GM12878 (cell line): ENCODE measurements around the gene RINL. TPM values are rescaled to one million over a fixed set of nuclear protein-coding genes. Genes with fewer than 3 reads are reported as not detected.

Experiments used
- ATAC-seq: fragments of 200-7000 bp; cut with Tn5 transposase; 3 replicates; pipeline ENCODE4 v1.9.1; 2020; ENCODE audit warnings: mild to moderate bottlenecking, moderate library complexity
- BruUV-seq: library from RNA; stranded (reverse); fragments of 400-500 nt; replicated peaks from 2 replicates; lab custom pipeline; 2021; lab: Mats Ljungman, UMichigan
- CTCF ChIA-PET: fragments of 300-600 bp; sonication (Branson Sonifier 250); formaldehyde crosslinking; extraction: SDS; loops from one replicate; lab custom pipeline; 2021; ENCODE audit warnings: inconsistent platforms; lab: Yijun Ruan, JAX
- POLR2A ChIA-PET: fragments of 350-600 bp; formaldehyde crosslinking; extraction: SDS; loops from one replicate; lab custom pipeline; 2021; ENCODE audit warnings: inconsistent platforms; lab: Charles Lee
- RAD21 ChIA-PET: fragments of 300-600 bp; sonication (Branson Sonifier 250); formaldehyde crosslinking; loops from one replicate; lab custom pipeline; 2023; ENCODE audit warnings: antibody characterized with exemption; ENCODE audit not compliant: unreplicated experiment; lab: Charles Lee
- SMC1A ChIA-PET: fragments of 300-600 bp; sonication (Branson Sonifier 250); formaldehyde crosslinking; loops from one replicate; lab custom pipeline; 2023; ENCODE audit not compliant: unreplicated experiment, uncharacterized antibody; lab: Charles Lee
- DNase-seq: peaks from one replicate; pipeline ENCODE4 v3.0.0-alpha.2; 2011; ENCODE audit warnings: low read depth, low spot score
- FAIRE-seq: peaks from 3 replicates; lab custom pipeline; 2011; peaks lifted over from hg19 to GRCh38; lab: Jason Lieb, UNC
- H2AFZ ChIP-seq: 2 replicates; pipeline ENCODE4 v1.6.0; 2011; ENCODE audit warnings: low read depth, low read length, control low read depth; ENCODE audit not compliant: control insufficient read depth
- H3K27ac ChIP-seq: 2 replicates; pipeline ENCODE4 v1.5.1; 2011; ENCODE audit warnings: control low read depth; ENCODE audit not compliant: control insufficient read depth, insufficient read depth
- H3K27me3 ChIP-seq, 2 experiments: replicated peaks in 1 of 2; 2 replicates each; pipeline versions ENCODE4 v1.6.0 to v1.6.1; 2011; ENCODE audit warnings: low read length in 1 of 2; ENCODE audit not compliant: control insufficient read depth in 2 of 2, insufficient read depth in 2 of 2
- H3K36me3 ChIP-seq, 2 experiments: 2 replicates each; pipeline ENCODE4 v1.5.1; 2011; ENCODE audit warnings: low read length in 1 of 2; ENCODE audit not compliant: control insufficient read depth in 2 of 2, insufficient read depth in 2 of 2
- H3K4me1 ChIP-seq: 2 replicates; pipeline ENCODE4 v1.6.1; 2011; ENCODE audit warnings: mild to moderate bottlenecking, low read length, moderate library complexity, mixed read lengths; ENCODE audit not compliant: control insufficient read depth, insufficient read depth
- H3K4me2 ChIP-seq: 2 replicates; pipeline ENCODE4 v1.6.0; 2011; ENCODE audit warnings: control low read depth; ENCODE audit not compliant: control insufficient read depth, insufficient read depth
- H3K4me3 ChIP-seq: fragments of 200-600 bp; sonication (generic); 2 replicates; pipeline ENCODE4 v1.5.1; 2016
- H3K79me2 ChIP-seq: 2 replicates; pipeline ENCODE4 v1.6.0; 2011; ENCODE audit warnings: low read length; ENCODE audit not compliant: control insufficient read depth, insufficient read depth
- H3K9ac ChIP-seq: 2 replicates; pipeline ENCODE4 v1.8.0; 2011; ENCODE audit warnings: low read length, control low read depth, mixed read lengths; ENCODE audit not compliant: control insufficient read depth, insufficient read depth
- H3K9me3 ChIP-seq: replicated peaks from 3 replicates; pipeline ENCODE4 v1.5.1; 2011; ENCODE audit warnings: mild to moderate bottlenecking, low read length; ENCODE audit not compliant: control insufficient read depth, insufficient read depth
- H4K20me1 ChIP-seq: 2 replicates; pipeline ENCODE4 v1.6.0; 2011; ENCODE audit not compliant: control insufficient read depth, insufficient read depth
- ATF7 ChIP-seq: fragments of 450-650 bp; IDR thresholded peaks from 2 replicates; pipeline ENCODE4 v1.6.1; 2016; ENCODE audit warnings: low read depth, mild to moderate bottlenecking
- CHD2 ChIP-seq: IDR thresholded peaks from 2 replicates; pipeline ENCODE4 v1.6.1; 2011; ENCODE audit warnings: low read depth, low read length, improper control_type of control experiment, borderline replicate concordance
- EZH2 ChIP-seq: IDR thresholded peaks from 2 replicates; pipeline ENCODE4 v1.6.1; 2012; ENCODE audit warnings: low read depth, mild to moderate bottlenecking, control low read depth, inconsistent platforms, low read length, borderline replicate concordance; ENCODE audit not compliant: control insufficient read depth
- SMARCA5 ChIP-seq: fragments of 450-650 bp; IDR thresholded peaks from 2 replicates; pipeline ENCODE4 v1.6.1; 2017; ENCODE audit warnings: mild to moderate bottlenecking
- ZSCAN29 ChIP-seq: fragments of 450-650 bp; IDR thresholded peaks from 2 replicates; pipeline ENCODE4 v1.6.1; 2017; ENCODE audit warnings: mild to moderate bottlenecking, moderate library complexity
- WGBS: methylation state at CpG from one replicate; pipeline ENCODE4 v1.1.6; 2016; ENCODE audit warnings: low lambda C conversion rate; ENCODE audit not compliant: insufficient replicate concordance, insufficient coverage; ENCODE audit errors: missing lambda C conversion rate; 5-methylcytosine and 5-hydroxymethylcytosine counted together
- in situ Hi-C: fragments of 300-500 bp; cut with MboI; formaldehyde crosslinking; loops from 9 replicates; pipeline ENCODE4 v1.14.3; 2018; ENCODE audit warnings: mixed read lengths
- intact Hi-C: fragments of 100-400 bp; cut with micrococcal nuclease; formaldehyde crosslinking; loops from one replicate; pipeline ENCODE4 v1.14.2; 2022; ENCODE audit not compliant: unreplicated experiment
- polyA plus RNA-seq, 11 experiments: library from polyadenylated mRNA; depleted of rRNA in 4 of 11; unstranded in 6 of 11; stranded (reverse) in 5 of 11; fragments of >200 nt; fragmentation: Nextera tagmentation in 4 of 11; fragmentation: Illumina TruSeq in 1 of 11; extraction: Ambion mirVana in 4 of 11; extraction: Trizol in 1 of 11; gene quantifications; 1 replicate in 1 of 11; 2 replicates in 10 of 11; pipeline versions ENCODE4 v1.2.1 to v1.2.3, GENCODE V29; 2011 to 2016; ENCODE audit warnings: inconsistent platforms in 2 of 11, missing spikeins in 2 of 11, low read depth in 1 of 11
- total RNA-seq, 4 experiments: library from RNA; depleted of rRNA in 3 of 4; stranded (reverse); fragments of >200 nt in 3 of 4; fragmentation: Illumina TruSeq in 1 of 4; extraction: Trizol in 1 of 4; gene quantifications; 2 replicates each; pipeline versions ENCODE4 v1.2.1 to v1.2.3, GENCODE V29; 2013 to 2021
- TF ChIP-seq, protein P1 (sequence below): fragments of 450-650 bp; IDR thresholded peaks from 2 replicates; pipeline ENCODE4 v1.6.1; 2016; ENCODE audit warnings: mild to moderate bottlenecking

Gene RINL
- total and polyA plus RNA-seq, 10 of the 15 experiments (the other 5 are each of a cell fraction or from before 2014, with no cell fraction given): 14.5 to 64.2 (median 47.6) TPM

GRCh38 chr19:38868551-38868950 is 9.5 kb downstream of the RINL start (continued):
- TF ChIP-seq EZH2 (no peak), ZSCAN29 (no peak), SMARCA5 (no peak), ATF7 (no peak)
- TF ChIP-seq, all 136 proteins: peak for 0

DNA sequence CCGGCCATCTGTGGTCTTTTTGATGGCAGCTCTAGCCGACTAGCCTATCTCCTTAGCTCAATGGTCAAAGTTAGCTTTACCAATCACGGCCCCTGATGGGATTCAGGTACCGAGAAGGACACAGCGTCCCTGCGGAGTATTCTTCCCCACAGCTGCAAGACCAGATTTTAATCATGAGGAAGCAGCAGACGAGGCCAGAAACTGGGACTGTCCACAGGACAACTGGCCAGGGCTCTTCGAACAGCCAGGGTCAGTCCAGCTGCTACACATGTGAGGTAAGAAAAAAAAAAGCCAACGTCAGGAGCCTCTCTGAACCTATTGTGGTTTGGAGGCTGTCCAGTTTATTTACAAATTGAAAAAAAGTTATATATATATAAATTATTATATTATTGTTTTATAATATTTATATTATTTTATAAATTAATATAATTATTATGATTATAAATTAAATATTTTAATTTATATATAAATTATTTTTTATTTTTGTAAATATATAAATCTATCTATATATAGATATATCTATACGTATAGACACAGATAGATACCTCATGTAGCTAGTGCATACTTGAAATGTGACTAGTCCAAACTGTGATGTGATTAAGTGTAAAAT is 10.8 kb downstream of the RINL start:
- TF ChIP-seq, protein P1, sequence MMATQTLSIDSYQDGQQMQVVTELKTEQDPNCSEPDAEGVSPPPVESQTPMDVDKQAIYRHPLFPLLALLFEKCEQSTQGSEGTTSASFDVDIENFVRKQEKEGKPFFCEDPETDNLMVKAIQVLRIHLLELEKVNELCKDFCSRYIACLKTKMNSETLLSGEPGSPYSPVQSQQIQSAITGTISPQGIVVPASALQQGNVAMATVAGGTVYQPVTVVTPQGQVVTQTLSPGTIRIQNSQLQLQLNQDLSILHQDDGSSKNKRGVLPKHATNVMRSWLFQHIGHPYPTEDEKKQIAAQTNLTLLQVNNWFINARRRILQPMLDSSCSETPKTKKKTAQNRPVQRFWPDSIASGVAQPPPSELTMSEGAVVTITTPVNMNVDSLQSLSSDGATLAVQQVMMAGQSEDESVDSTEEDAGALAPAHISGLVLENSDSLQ: no peak
- no peak for TF ChIP-seq CHD2
- ATAC-seq (no peak), DNase-seq (no peak), FAIRE-seq (no peak)
- POLR2A ChIA-PET: interaction anchor here (0.8 to 9.7 kb wide), 4 partner anchors 10 to 18 kb away, joined by 3 to 144 read pairs (median 10); partner anchors contain the start of gene HNRNPL
- no TSS peak for BruUV-seq
- Histone ChIP-seq H3K9me3 (no peaks in the 10 kb centered on the region), H3K9ac (no peak overlapping the region), H3K27ac (no peak overlapping the region), H3K27me3 (no peaks in the 10 kb centered on the region), H4K20me1 (no peaks in the 10 kb centered on the region), H3K4me3 (no peak overlapping the region), H2AFZ (no peak overlapping the region), H3K36me3 (no peaks in the 10 kb centered on the region), H3K4me1 (peaks cover 37% of the 10 kb centered on the region), H3K79me2 (no peaks in the 10 kb centered on the region), H3K4me2 (no peak overlapping the region)
- WGBS: 86% methylated on average over 10 of the region's 10 CpGs
- intact Hi-C loops: loop anchor here (5.0 kb wide), 1 partner anchor 65 kb away; the partner anchor contains the start of genes MRPS12 and SARS2
- RAD21 ChIA-PET: interaction anchor here (1.6 to 4.3 kb wide), 4 partner anchors 10 to 323 kb away, joined by 3 to 34 read pairs (median 10); partner anchors contain the start of genes MRPS12 and SARS2
- SMC1A ChIA-PET: interaction anchor here (1.3 to 4.6 kb wide), 3 partner anchors 10 to 18 kb away, joined by 4 to 39 read pairs (median 15); partner anchors contain the start of gene HNRNPL
- in situ Hi-C loops: loop anchor here (5.0 kb wide), 1 partner anchor 315 kb away; no protein-coding TSS in a partner anchor
- CTCF ChIA-PET: interaction anchor here (1.0 to 2.4 kb wide), 7 partner anchors 10 to 69 kb away, joined by 3 to 13 read pairs (median 5); partner anchors contain the start of genes ECH1 and RINL
